ENCODE measurements around the gene ARL4A. TPM values are rescaled to one million over a fixed set of nuclear protein-coding genes. Genes with fewer than 3 reads are reported as not detected.

Gene ARL4A
- total and polyA plus RNA-seq, 9 of the 15 experiments (the other 6 are each of a cell fraction or from before 2014, with no cell fraction given): 118 to 688 (median 172) TPM

GRCh38 chr7:12738665-12739064 is 51.2 kb downstream of the ARL4A start (continued):
- TF ChIP-seq CHD7 (IDR thresholded peaks at IDR 0.05; ENCODE audit: low read depth, low read length) (no peak), HEY1 (CRISPR knock-in tag; IDR thresholded peaks at IDR 0.05; ENCODE audit: borderline replicate concordance) (no peak), MAFG (tag; conservative IDR thresholded peaks at IDR 0.05) (peak; percentile 60), MEF2D (tag; conservative IDR thresholded peaks at IDR 0.05; ENCODE audit: low read depth) (0 out of 2 replicates have a peak, but pooled peaks have one; percentile 41), ZKSCAN3 (CRISPR knock-in tag; IDR thresholded peaks at IDR 0.05) (no peak), HMBOX1 (IDR thresholded peaks at IDR 0.05) (no peak), ZFP1 (CRISPR knock-in tag; IDR thresholded peaks at IDR 0.05) (no peak), HDGF (IDR thresholded peaks at IDR 0.05) (no peak), NONO (IDR thresholded peaks at IDR 0.05; ENCODE audit: low read depth in 2 of 2, low read length in 1 of 2) (no peak), THRA (IDR thresholded peaks at IDR 0.05) (no peak), CLOCK (CRISPR knock-in tag; IDR thresholded peaks at IDR 0.05; ENCODE audit: borderline replicate concordance) (no peak)
